Inflammatory macrophage treated with lipopolysaccharide for 1 hour (primary cell): Measurements from ENCODE around the gene HMCN2.
"Not testable (repeated sequence)": the region's sequence is repeated elsewhere in the genome, so short reads cannot be mapped to it uniquely, and the experiment has no call there.

ENCODE experiments used
- DNase-seq, 2 donors: peaks; one replicate each; pipeline ENCODE4 v3.0.0-alpha.2; 2020 to 2022

The HMCN2 gene

GRCh38 chr9:130266236-130267098 lies 907 bp downstream of the HMCN2 start:
- no peak for DNase-seq

GRCh38 chr9:130267930-130268329 lies 2.4 kb downstream of the HMCN2 start:
- no peak for DNase-seq

- DNase-seq, result peak; percentile 61 to 80
Observed at GRCh38 chr9:130268521-130269211, 3.1 kb downstream of the HMCN2 start.

GRCh38 chr9:130271473-130271872 lies 5.9 kb downstream of the HMCN2 start:
- no peak for DNase-seq

GRCh38 chr9:130275156-130275555 lies 9.6 kb downstream of the HMCN2 start:
- DNase-seq, result no peak

GRCh38 chr9:130276121-130276520 lies 10.6 kb downstream of the HMCN2 start:
- DNase-seq, result no peak

GRCh38 chr9:130276955-130277354 lies 11.4 kb downstream of the HMCN2 start:
- DNase-seq, result peak; percentile 18 to 38

- DNase-seq, result not testable (repeated sequence)
Observed at GRCh38 chr9:130277525-130277924, 12.0 kb downstream of the HMCN2 start.

- DNase-seq, result no peak
Observed at GRCh38 chr9:130283539-130284248, 18.1 kb downstream of the HMCN2 start.

GRCh38 chr9:130284249-130284625 lies 18.7 kb downstream of the HMCN2 start:
- DNase-seq, result no peak

GRCh38 chr9:130284690-130285089 lies 19.1 kb downstream of the HMCN2 start:
- no peak for DNase-seq

- no peak for DNase-seq
Observed at GRCh38 chr9:130285271-130285670, 19.7 kb downstream of the HMCN2 start.

- DNase-seq, result no peak
Observed at GRCh38 chr9:130286072-130286770, 20.7 kb downstream of the HMCN2 start.

- DNase-seq, result no peak
Observed at GRCh38 chr9:130286781-130287428, 21.3 kb downstream of the HMCN2 start.

- no peak for DNase-seq
Observed at GRCh38 chr9:130287736-130288135, 22.2 kb downstream of the HMCN2 start.

GRCh38 chr9:130288393-130288792 lies 22.8 kb downstream of the HMCN2 start:
- DNase-seq, result no peak

- no peak for DNase-seq
Observed at GRCh38 chr9:130288926-130289690, 23.5 kb downstream of the HMCN2 start.

GRCh38 chr9:130289711-130290241 lies 24.2 kb downstream of the HMCN2 start:
- DNase-seq, result no peak

- no peak for DNase-seq
Observed at GRCh38 chr9:130290291-130291181, 25.0 kb downstream of the HMCN2 start.

GRCh38 chr9:130291474-130291873 lies 25.9 kb downstream of the HMCN2 start:
- no peak for DNase-seq
